ENCODE measurements around the gene OAS2.

OAS2 gene

DNA sequence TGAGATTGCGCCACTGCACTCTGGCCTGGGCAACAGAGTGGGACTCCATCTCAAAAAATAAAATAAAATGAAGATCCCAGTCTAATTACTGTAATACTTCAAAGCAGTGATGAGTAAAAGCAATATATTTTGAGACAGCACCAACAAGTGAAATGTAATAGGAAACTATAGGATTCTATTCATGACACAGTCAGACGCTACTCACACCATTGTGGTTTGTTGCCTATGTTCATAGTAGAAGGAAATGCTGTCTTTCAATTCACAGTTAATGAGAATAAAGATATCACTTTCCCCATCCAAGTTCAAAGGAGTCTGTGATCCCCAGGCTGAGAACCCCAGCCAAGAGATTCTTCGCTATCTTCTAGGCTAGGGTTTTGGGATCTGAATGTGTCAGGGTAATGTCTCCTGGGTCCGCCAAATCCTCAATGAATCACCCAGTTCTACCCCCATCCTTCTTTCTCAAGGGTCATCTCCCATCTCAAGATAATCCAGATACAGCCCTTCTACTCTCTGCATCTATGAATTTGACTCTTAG is 61.7 kb downstream of the OAS2 start:
- H3K36me3 ChIP-seq (ENCODE audit: control insufficient read depth in 2 of 2, insufficient read depth in 2 of 2, low read length in 2 of 2), result no peaks in the 10 kb centered on the region
- no peak overlapping the region for H3K4me3 ChIP-seq (ENCODE audit: low read length in 2 of 2)
- no peak overlapping the region for H3K27ac ChIP-seq (ENCODE audit: low read depth in 2 of 2, low read length in 2 of 2)
- peaks cover 0 to 3% of the 10 kb centered on the region in 2 donors for H3K27me3 ChIP-seq (ENCODE audit: control insufficient read depth in 2 of 2, insufficient read depth in 2 of 2, low read length in 2 of 2)
- no peaks in the 10 kb centered on the region for H3K4me1 ChIP-seq (ENCODE audit: control insufficient read depth in 2 of 2, insufficient read depth in 2 of 2, low read length in 2 of 2)
- no peaks in the 10 kb centered on the region for H3K9me3 ChIP-seq (ENCODE audit: control insufficient read depth in 2 of 2, low read length in 2 of 2)
- H3K9ac ChIP-seq (ENCODE audit: low read depth in 1 of 2, low read length in 2 of 2), result no peak overlapping the region

DNA sequence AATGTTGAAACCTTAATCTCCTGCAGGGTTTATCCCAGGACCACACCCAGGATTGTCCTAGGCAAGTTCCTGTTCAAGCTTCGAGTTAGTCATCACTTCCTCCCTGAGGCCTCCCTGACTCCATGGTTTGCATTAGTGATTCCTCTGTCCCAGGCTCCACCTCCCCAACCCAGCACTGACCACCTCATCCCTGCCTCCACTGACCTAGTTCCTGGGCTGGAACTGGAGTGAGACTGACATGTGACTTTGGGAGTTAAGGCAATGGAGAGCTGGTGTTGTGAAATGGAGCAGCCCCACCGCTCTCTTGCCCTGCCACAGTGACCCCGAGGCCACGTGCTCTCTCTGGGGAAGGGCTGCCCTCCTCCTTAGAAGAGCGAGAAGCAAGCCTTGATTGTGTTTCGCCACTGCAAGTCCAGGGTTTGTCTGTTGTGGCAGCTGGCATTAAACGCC is 62.4 kb downstream of the OAS2 start:
- Histone ChIP-seq H3K36me3 (ENCODE audit: control insufficient read depth in 2 of 2, insufficient read depth in 2 of 2, low read length in 2 of 2) (no peaks in the 10 kb centered on the region), H3K4me3 (ENCODE audit: low read length in 2 of 2) (no peak overlapping the region), H3K9ac (ENCODE audit: low read depth in 1 of 2, low read length in 2 of 2) (no peak overlapping the region), H3K27ac (ENCODE audit: low read depth in 2 of 2, low read length in 2 of 2) (no peak overlapping the region), H3K27me3 (ENCODE audit: control insufficient read depth in 2 of 2, insufficient read depth in 2 of 2, low read length in 2 of 2) (peaks cover 0 to 3% of the 10 kb centered on the region in 2 donors), H3K4me1 (ENCODE audit: control insufficient read depth in 2 of 2, insufficient read depth in 2 of 2, low read length in 2 of 2) (no peaks in the 10 kb centered on the region), H3K9me3 (ENCODE audit: control insufficient read depth in 2 of 2, low read length in 2 of 2) (no peaks in the 10 kb centered on the region)

DNA sequence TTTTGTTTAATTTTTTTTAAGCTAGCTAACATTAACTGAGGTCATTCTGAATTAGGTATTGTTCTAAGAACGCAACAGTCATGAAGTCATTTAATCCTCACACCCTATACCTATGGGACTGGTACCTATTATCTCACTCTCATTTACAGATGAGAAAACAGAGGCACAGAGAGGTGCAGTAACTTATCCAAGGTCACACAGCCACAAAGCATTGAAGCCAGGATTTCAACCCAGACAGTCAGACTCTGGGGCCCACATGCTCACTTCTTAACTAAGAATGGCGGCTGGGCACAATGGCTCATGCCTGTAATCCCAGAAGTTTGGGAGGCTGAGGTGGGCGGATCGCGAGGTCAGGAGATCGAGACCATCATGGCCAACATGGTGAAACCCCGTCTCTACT is 63.2 kb downstream of the OAS2 start:
- no peak overlapping the region for H3K9ac ChIP-seq (ENCODE audit: low read depth in 1 of 2, low read length in 2 of 2)
- no peaks in the 10 kb centered on the region for H3K36me3 ChIP-seq (ENCODE audit: control insufficient read depth in 2 of 2, insufficient read depth in 2 of 2, low read length in 2 of 2)
- H3K4me3 ChIP-seq (ENCODE audit: low read length in 2 of 2), result no peak overlapping the region
- H3K27me3 ChIP-seq (ENCODE audit: control insufficient read depth in 2 of 2, insufficient read depth in 2 of 2, low read length in 2 of 2), result peaks cover 0 to 3% of the 10 kb centered on the region in 2 donors
- H3K4me1 ChIP-seq (ENCODE audit: control insufficient read depth in 2 of 2, insufficient read depth in 2 of 2, low read length in 2 of 2), result no peaks in the 10 kb centered on the region
- no peaks in the 10 kb centered on the region for H3K9me3 ChIP-seq (ENCODE audit: control insufficient read depth in 2 of 2, low read length in 2 of 2)
- H3K27ac ChIP-seq (ENCODE audit: low read depth in 2 of 2, low read length in 2 of 2), result no peak overlapping the region

DNA sequence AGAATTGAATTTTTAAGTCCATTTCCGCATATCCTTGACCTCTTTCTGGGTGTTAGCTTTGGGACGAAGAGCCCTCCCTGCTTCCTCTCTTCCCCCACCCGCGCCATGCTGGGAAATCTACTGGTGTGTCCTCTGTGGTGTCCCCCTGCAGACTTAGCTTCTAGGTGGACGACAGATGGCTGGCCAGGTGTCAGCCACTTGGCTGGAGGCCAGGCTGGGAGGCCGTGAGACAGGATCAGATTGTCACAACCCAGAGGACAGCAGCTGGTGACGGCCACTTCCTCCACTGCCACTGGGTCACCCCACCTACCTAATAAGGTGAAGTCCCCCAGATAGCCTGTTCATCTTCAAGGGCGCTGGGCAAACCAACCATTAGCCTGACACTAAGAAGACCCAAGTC is 64.9 kb downstream of the OAS2 start:
- H3K4me1 ChIP-seq (ENCODE audit: control insufficient read depth in 2 of 2, insufficient read depth in 2 of 2, low read length in 2 of 2), result no peaks in the 10 kb centered on the region
- no peaks in the 10 kb centered on the region for H3K36me3 ChIP-seq (ENCODE audit: control insufficient read depth in 2 of 2, insufficient read depth in 2 of 2, low read length in 2 of 2)
- H3K27me3 ChIP-seq (ENCODE audit: control insufficient read depth in 2 of 2, insufficient read depth in 2 of 2, low read length in 2 of 2), result peaks cover 0 to 3% of the 10 kb centered on the region in 2 donors
- no peaks in the 10 kb centered on the region for H3K9me3 ChIP-seq (ENCODE audit: control insufficient read depth in 2 of 2, low read length in 2 of 2)
- H3K9ac ChIP-seq (ENCODE audit: low read depth in 1 of 2, low read length in 2 of 2), result no peak overlapping the region
- H3K4me3 ChIP-seq (ENCODE audit: low read length in 2 of 2), result no peak overlapping the region
- H3K27ac ChIP-seq (ENCODE audit: low read depth in 2 of 2, low read length in 2 of 2), result no peak overlapping the region

DNA sequence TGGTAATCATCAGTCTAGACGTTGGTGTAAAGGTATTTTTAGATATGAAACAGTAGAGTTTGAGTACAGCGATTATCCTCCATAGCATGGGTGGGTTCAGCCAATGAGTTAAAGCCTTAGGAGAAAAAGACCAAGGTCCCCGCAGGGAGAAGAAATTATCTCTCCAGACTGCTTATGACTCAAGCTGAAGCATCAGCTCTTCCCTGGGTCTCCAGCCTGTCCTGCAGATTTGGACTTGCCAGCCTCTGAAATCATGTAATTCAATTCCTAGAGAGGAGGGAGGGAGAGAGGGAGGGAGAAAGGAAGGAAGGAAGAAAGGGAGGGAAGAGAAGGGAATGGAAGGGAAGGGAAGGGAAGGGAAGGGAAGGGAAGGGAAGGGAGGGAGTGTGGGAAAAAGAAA is 66.2 kb downstream of the OAS2 start:
- Histone ChIP-seq H3K4me1 (ENCODE audit: control insufficient read depth in 2 of 2, insufficient read depth in 2 of 2, low read length in 2 of 2) (no peaks in the 10 kb centered on the region), H3K9ac (ENCODE audit: low read depth in 1 of 2, low read length in 2 of 2) (no peak overlapping the region), H3K9me3 (ENCODE audit: control insufficient read depth in 2 of 2, low read length in 2 of 2) (no peaks in the 10 kb centered on the region), H3K27ac (ENCODE audit: low read depth in 2 of 2, low read length in 2 of 2) (no peak overlapping the region), H3K36me3 (ENCODE audit: control insufficient read depth in 2 of 2, insufficient read depth in 2 of 2, low read length in 2 of 2) (no peaks in the 10 kb centered on the region), H3K4me3 (ENCODE audit: low read length in 2 of 2) (no peak overlapping the region), H3K27me3 (ENCODE audit: control insufficient read depth in 2 of 2, insufficient read depth in 2 of 2, low read length in 2 of 2) (peaks cover 0 to 3% of the 10 kb centered on the region in 2 donors)

DNA sequence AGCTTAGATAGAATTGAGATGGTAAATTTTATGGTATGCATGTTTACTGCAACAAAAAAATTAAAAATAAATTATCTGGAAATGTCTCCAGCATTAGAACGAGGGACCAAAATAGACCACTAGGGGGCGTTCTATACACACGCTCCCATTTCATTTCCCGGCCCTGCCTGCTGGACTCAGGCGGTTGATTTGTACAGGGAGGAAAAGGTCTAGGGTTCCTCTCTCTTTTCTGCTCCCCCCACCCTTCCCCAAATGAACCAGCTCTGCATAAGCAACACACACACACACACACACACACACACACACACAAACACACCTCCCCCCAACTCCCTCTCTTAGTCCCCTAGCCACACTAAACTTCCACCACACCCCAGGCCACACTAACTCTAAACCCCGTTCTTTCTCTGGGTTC is 70.4 kb downstream of the OAS2 start:
- Histone ChIP-seq H3K9me3 (ENCODE audit: control insufficient read depth in 2 of 2, low read length in 2 of 2) (no peaks in the 10 kb centered on the region), H3K27ac (ENCODE audit: low read depth in 2 of 2, low read length in 2 of 2) (no peak overlapping the region), H3K9ac (ENCODE audit: low read depth in 1 of 2, low read length in 2 of 2) (no peak overlapping the region)

DNA sequence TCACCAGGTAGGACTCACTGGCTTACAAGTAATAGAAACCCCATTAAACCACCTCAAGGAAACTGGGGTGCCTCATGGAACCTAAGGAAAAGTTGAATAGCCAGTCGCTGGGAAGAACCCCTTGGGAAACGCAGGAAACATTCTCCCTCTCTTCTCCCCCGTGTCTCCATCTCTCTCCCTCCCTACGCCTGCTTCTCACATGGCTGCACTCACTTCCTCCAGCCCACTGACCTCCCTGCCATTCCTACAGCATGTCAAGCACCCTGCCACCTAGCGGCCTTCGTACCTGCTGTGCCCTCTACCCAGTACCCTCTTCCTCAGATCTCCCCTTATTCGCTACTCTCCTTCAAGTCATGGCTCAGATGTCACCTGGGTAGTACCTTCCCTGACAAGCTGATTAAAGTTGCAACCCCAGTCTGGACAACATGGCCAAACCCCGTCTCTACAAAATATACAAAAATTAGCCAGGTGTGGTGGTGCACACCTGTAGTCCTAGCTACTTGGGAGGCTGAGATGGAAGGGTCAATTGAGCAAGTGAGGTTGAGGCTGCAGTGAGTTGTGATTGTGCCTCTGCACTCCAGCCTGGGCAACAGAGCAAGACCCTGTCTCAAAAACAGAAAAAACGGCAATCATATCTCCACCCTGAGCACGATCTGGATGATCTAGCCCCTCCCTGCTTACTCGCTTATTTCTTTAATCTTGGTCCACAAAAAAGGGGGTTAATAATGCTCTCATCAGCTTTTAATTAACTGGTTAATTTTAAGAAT is 71.8 kb downstream of the OAS2 start:
- H3K36me3 ChIP-seq (ENCODE audit: control insufficient read depth in 2 of 2, insufficient read depth in 2 of 2, low read length in 2 of 2), result no peaks in the 10 kb centered on the region
- H3K4me3 ChIP-seq (ENCODE audit: low read length in 2 of 2), result no peak overlapping the region
- H3K27ac ChIP-seq (ENCODE audit: low read depth in 2 of 2, low read length in 2 of 2), result no peak overlapping the region
- no peak overlapping the region for H3K9ac ChIP-seq (ENCODE audit: low read depth in 1 of 2, low read length in 2 of 2)
- peaks cover 7 to 8% of the 10 kb centered on the region in 2 donors for H3K27me3 ChIP-seq (ENCODE audit: control insufficient read depth in 2 of 2, insufficient read depth in 2 of 2, low read length in 2 of 2)
- no peaks in the 10 kb centered on the region for H3K4me1 ChIP-seq (ENCODE audit: control insufficient read depth in 2 of 2, insufficient read depth in 2 of 2, low read length in 2 of 2)
- no peaks in the 10 kb centered on the region for H3K9me3 ChIP-seq (ENCODE audit: control insufficient read depth in 2 of 2, low read length in 2 of 2)

More for the DNA sequence above, 70.4 kb downstream of the OAS2 start:
- no peak overlapping the region for H3K4me3 ChIP-seq (ENCODE audit: low read length in 2 of 2)
- H3K4me1 ChIP-seq (ENCODE audit: control insufficient read depth in 2 of 2, insufficient read depth in 2 of 2, low read length in 2 of 2), result no peaks in the 10 kb centered on the region
- no peaks in the 10 kb centered on the region for H3K36me3 ChIP-seq (ENCODE audit: control insufficient read depth in 2 of 2, insufficient read depth in 2 of 2, low read length in 2 of 2)
- no peaks in the 10 kb centered on the region for H3K27me3 ChIP-seq (ENCODE audit: control insufficient read depth in 2 of 2, insufficient read depth in 2 of 2, low read length in 2 of 2)

DNA sequence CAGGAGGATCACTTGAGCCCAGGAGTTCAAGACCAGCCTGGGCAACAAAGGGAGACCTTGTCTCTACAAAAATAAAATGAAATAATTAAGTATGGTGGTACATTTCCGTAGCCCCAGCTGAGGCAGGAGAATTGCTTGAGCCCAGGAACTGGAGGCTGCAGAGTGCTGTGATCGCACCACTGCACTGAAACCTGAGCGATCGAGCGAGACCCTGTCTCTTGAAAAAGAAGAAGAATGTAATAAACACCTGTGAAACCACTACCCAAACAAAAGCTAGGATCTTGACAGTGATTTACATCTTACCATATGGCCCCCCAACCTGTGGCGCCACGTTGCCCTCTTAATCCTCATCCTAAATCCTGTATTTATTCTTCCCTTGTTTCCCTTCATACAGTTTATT is 72.5 kb downstream of the OAS2 start:
- Histone ChIP-seq H3K9me3 (ENCODE audit: control insufficient read depth in 2 of 2, low read length in 2 of 2) (no peaks in the 10 kb centered on the region), H3K9ac (ENCODE audit: low read depth in 1 of 2, low read length in 2 of 2) (no peak overlapping the region), H3K27me3 (ENCODE audit: control insufficient read depth in 2 of 2, insufficient read depth in 2 of 2, low read length in 2 of 2) (peaks cover 11 to 14% of the 10 kb centered on the region in 2 donors), H3K4me1 (ENCODE audit: control insufficient read depth in 2 of 2, insufficient read depth in 2 of 2, low read length in 2 of 2) (no peaks in the 10 kb centered on the region), H3K27ac (ENCODE audit: low read depth in 2 of 2, low read length in 2 of 2) (no peak overlapping the region), H3K4me3 (ENCODE audit: low read length in 2 of 2) (no peak overlapping the region), H3K36me3 (ENCODE audit: control insufficient read depth in 2 of 2, insufficient read depth in 2 of 2, low read length in 2 of 2) (no peaks in the 10 kb centered on the region)

DNA sequence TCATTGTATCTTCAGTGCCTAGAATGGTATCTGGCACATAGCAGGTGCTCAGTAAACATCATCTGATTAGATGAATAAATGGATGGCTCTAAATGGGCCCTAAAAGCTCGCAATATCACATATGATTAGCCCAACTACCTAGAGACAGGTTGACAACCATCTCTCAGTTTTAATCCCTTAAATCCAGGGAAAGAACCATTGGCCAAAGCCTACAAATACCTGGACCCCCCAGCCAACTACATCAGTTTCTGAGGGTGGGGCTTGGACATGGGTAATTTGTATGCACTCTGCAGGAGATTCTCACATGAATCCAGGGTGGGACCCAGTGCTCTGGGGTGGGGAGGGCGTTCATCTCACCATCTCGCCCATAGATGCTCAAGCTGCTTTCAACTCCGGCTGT is 73.4 kb downstream of the OAS2 start:
- Histone ChIP-seq H3K4me3 (ENCODE audit: low read length in 2 of 2) (no peak overlapping the region), H3K27me3 (ENCODE audit: control insufficient read depth in 2 of 2, insufficient read depth in 2 of 2, low read length in 2 of 2) (peaks cover 14 to 18% of the 10 kb centered on the region in 2 donors), H3K9me3 (ENCODE audit: control insufficient read depth in 2 of 2, low read length in 2 of 2) (no peaks in the 10 kb centered on the region), H3K4me1 (ENCODE audit: control insufficient read depth in 2 of 2, insufficient read depth in 2 of 2, low read length in 2 of 2) (no peaks in the 10 kb centered on the region), H3K36me3 (ENCODE audit: control insufficient read depth in 2 of 2, insufficient read depth in 2 of 2, low read length in 2 of 2) (no peaks in the 10 kb centered on the region), H3K9ac (ENCODE audit: low read depth in 1 of 2, low read length in 2 of 2) (no peak overlapping the region), H3K27ac (ENCODE audit: low read depth in 2 of 2, low read length in 2 of 2) (no peak overlapping the region)

DNA sequence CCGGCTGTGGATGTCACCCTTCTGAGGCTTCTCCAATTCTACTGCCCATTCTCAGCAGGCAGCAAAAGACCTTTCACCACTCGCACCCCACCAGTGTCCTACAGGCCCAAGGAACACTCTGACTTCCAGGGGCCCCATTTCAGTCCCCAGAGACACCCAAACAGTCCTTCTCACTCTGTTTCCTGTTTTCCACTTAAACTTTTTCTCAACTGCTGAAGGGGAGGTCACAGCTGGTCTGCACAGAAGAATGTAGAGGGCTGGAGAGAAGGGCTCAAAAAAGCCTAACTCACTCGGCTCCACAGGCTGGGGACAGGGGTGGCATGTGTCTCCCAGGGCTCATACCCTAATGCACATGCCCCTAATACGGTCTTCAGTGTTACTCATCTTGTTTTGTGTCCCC is 74.0 kb downstream of the OAS2 start:
- H3K27ac ChIP-seq (ENCODE audit: low read depth in 2 of 2, low read length in 2 of 2), result no peak overlapping the region
- no peaks in the 10 kb centered on the region for H3K9me3 ChIP-seq (ENCODE audit: control insufficient read depth in 2 of 2, low read length in 2 of 2)
- H3K36me3 ChIP-seq (ENCODE audit: control insufficient read depth in 2 of 2, insufficient read depth in 2 of 2, low read length in 2 of 2), result no peaks in the 10 kb centered on the region
- peaks cover 14 to 18% of the 10 kb centered on the region in 2 donors for H3K27me3 ChIP-seq (ENCODE audit: control insufficient read depth in 2 of 2, insufficient read depth in 2 of 2, low read length in 2 of 2)
- H3K4me3 ChIP-seq (ENCODE audit: low read length in 2 of 2), result no peak overlapping the region
- no peaks in the 10 kb centered on the region for H3K4me1 ChIP-seq (ENCODE audit: control insufficient read depth in 2 of 2, insufficient read depth in 2 of 2, low read length in 2 of 2)
- no peak overlapping the region for H3K9ac ChIP-seq (ENCODE audit: low read depth in 1 of 2, low read length in 2 of 2)

All from mucosa of rectum (tissue), 2 donors.